ENCODE data around the gene TMEM185B. TPM values are rescaled to one million over a fixed set of nuclear protein-coding genes. Genes with fewer than 3 reads are reported as not detected.
"Not testable (repeated sequence)": the region's sequence is repeated elsewhere in the genome, so short reads cannot be mapped to it uniquely, and the experiment has no call there.

Gene TMEM185B
- total RNA-seq, 1 donor from 2014 or later = 26.6 TPM

GRCh38 chr2:120265006-120265405 lies 41.8 kb upstream of the TMEM185B start:
- Histone ChIP-seq H3K4me3 (no peak overlapping the region), H3K36me3 (no peaks in the 10 kb centered on the region), H3K4me1 (peaks cover 38% of the 10 kb centered on the region), H3K27ac (no peak overlapping the region), H3K9me3 (no peaks in the 10 kb centered on the region), H3K27me3 (no peaks in the 10 kb centered on the region)
- DNase-seq = no peak
- intact Hi-C loops (cut with DNase I) = no loop called here
- no peak for TF ChIP-seq CTCF (IDR thresholded peaks at IDR 0.05)
- peak; percentile 73 for ATAC-seq

- Histone ChIP-seq H3K4me1 (peaks cover 31% of the 10 kb centered on the region), H3K27me3 (no peaks in the 10 kb centered on the region), H3K27ac (no peak overlapping the region), H3K36me3 (no peaks in the 10 kb centered on the region), H3K4me3 (no peak overlapping the region), H3K9me3 (no peaks in the 10 kb centered on the region)
- DNase-seq (no peak), ATAC-seq (peak; percentile 79)
- TF ChIP-seq CTCF (IDR thresholded peaks at IDR 0.05) = no peak
- intact Hi-C loops (cut with DNase I) = no loop called here
Observed at GRCh38 chr2:120262761-120263428, 39.7 kb upstream of the TMEM185B start.

- DNase-seq (no peak), ATAC-seq (no peak)
- intact Hi-C loops (cut with DNase I) = no loop called here
- H3K4me3 ChIP-seq = no peak overlapping the region
- H3K36me3 ChIP-seq = no peaks in the 10 kb centered on the region
- TF ChIP-seq CTCF (IDR thresholded peaks at IDR 0.05) = no peak
- peaks cover 39% of the 10 kb centered on the region for H3K4me1 ChIP-seq
- H3K9me3 ChIP-seq = no peaks in the 10 kb centered on the region
- H3K27ac ChIP-seq = no peak overlapping the region
- no peaks in the 10 kb centered on the region for H3K27me3 ChIP-seq
Observed at GRCh38 chr2:120262150-120262549, 39.0 kb upstream of the TMEM185B start.

GRCh38 chr2:120261387-120262006 lies 38.3 kb upstream of the TMEM185B start:
- no peak for TF ChIP-seq CTCF (IDR thresholded peaks at IDR 0.05)
- Histone ChIP-seq H3K4me3 (no peak overlapping the region), H3K27ac (no peak overlapping the region), H3K9me3 (no peaks in the 10 kb centered on the region), H3K36me3 (no peaks in the 10 kb centered on the region), H3K4me1 (peaks cover 44% of the 10 kb centered on the region), H3K27me3 (no peaks in the 10 kb centered on the region)
- DNase-seq (no peak), ATAC-seq (no peak)
- intact Hi-C loops (cut with DNase I) = no loop called here

GRCh38 chr2:120260736-120261135 lies 37.5 kb upstream of the TMEM185B start:
- no peaks in the 10 kb centered on the region for H3K9me3 ChIP-seq
- no peak for DNase-seq
- H3K4me1 ChIP-seq = peaks cover 45% of the 10 kb centered on the region

GRCh38 chr2:120259939-120260338 lies 36.7 kb upstream of the TMEM185B start:
- ATAC-seq = not testable (repeated sequence)
- H3K4me1 ChIP-seq = peaks cover 44% of the 10 kb centered on the region

More at GRCh38 chr2:120260736-120261135, 37.5 kb upstream of the TMEM185B start:
- TF ChIP-seq CTCF (IDR thresholded peaks at IDR 0.05) = no peak
- Histone ChIP-seq H3K27ac (no peak overlapping the region), H3K4me3 (no peak overlapping the region), H3K36me3 (no peaks in the 10 kb centered on the region), H3K27me3 (no peaks in the 10 kb centered on the region)
- no peak for ATAC-seq
- intact Hi-C loops (cut with DNase I) = no loop called here

More at GRCh38 chr2:120259939-120260338, 36.7 kb upstream of the TMEM185B start:
- intact Hi-C loops (cut with DNase I); H3K27me3 ChIP-seq; H3K4me3 ChIP-seq; H3K27ac ChIP-seq; H3K9me3 ChIP-seq; DNase-seq; H3K36me3 ChIP-seq: not testable (repeated sequence)
